Stimulated activated naive CD8-positive, alpha-beta T cell treated with anti-CD3 and anti-CD28 coated beads, Interleukin-15, Interleukin-2, amounts not matched to agents 100 U/mL and 50 U/mL, for 24 hours (primary cell): Measurements from ENCODE around the gene NEMF.
A peak's percentile ranks its signal among the peaks of the same experiment; 100 is the strongest.
"Not testable (repeated sequence)": the region's sequence is repeated elsewhere in the genome, so short reads cannot be mapped to it uniquely, and the experiment has no call there.

Source experiments
- ATAC-seq: fragments of 150-1000 bp; cut with Tn5 transposase; one replicate; pipeline ENCODE4 v1.10.0; 2021
- DNase-seq: peaks from one replicate; pipeline ENCODE4 v3.0.0; 2021

Gene NEMF, protein sequence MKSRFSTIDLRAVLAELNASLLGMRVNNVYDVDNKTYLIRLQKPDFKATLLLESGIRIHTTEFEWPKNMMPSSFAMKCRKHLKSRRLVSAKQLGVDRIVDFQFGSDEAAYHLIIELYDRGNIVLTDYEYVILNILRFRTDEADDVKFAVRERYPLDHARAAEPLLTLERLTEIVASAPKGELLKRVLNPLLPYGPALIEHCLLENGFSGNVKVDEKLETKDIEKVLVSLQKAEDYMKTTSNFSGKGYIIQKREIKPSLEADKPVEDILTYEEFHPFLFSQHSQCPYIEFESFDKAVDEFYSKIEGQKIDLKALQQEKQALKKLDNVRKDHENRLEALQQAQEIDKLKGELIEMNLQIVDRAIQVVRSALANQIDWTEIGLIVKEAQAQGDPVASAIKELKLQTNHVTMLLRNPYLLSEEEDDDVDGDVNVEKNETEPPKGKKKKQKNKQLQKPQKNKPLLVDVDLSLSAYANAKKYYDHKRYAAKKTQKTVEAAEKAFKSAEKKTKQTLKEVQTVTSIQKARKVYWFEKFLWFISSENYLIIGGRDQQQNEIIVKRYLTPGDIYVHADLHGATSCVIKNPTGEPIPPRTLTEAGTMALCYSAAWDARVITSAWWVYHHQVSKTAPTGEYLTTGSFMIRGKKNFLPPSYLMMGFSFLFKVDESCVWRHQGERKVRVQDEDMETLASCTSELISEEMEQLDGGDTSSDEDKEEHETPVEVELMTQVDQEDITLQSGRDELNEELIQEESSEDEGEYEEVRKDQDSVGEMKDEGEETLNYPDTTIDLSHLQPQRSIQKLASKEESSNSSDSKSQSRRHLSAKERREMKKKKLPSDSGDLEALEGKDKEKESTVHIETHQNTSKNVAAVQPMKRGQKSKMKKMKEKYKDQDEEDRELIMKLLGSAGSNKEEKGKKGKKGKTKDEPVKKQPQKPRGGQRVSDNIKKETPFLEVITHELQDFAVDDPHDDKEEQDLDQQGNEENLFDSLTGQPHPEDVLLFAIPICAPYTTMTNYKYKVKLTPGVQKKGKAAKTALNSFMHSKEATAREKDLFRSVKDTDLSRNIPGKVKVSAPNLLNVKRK

DNA sequence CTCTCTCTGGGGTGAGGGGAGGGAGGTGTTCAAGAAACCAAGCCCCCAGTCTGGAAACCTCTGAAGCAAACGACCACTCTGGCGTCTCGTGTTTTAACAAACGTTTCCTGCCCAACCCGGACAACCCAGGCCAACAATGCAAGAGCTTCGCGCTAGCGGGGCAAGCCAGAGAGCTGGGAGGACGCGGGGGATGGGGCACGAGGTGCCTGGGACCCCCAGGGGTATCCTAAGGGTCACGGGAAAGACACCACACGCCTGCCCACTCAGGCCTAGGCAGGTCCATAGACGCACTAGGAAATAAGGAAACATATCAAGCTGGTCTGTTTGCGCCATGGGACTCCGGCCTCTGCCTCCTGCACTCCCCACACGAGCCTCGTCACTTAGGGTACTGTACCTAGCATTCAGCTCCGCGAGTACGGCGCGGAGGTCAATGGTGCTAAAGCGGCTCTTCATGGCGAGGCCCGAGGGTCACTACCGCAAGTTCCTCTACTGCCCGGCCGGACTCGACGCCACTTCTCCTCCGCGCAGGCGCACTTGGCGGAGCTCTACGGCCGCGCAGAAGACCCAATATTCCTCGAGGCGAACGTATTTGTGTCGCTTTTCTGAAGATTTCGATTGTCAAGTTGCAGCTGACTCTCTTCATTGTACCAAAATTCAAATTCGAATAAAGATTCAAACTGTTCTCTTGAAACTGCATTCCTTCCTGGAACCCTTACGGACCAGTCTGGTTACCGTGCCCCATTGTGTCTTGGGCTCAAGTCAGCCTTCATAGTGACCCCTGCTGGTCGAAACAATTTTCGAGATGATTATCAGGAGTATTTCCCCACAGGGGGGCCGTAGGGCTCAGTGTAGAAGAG is at the start of gene NEMF:
Gene NEMF, minus strand, starts transcription at position 488 of the 857 bp plus-strand sequence. Its CDS starts 35 bp downstream, at position 453.
- peak; percentile 89 for DNase-seq
- ATAC-seq, result peak; percentile 84

DNA sequence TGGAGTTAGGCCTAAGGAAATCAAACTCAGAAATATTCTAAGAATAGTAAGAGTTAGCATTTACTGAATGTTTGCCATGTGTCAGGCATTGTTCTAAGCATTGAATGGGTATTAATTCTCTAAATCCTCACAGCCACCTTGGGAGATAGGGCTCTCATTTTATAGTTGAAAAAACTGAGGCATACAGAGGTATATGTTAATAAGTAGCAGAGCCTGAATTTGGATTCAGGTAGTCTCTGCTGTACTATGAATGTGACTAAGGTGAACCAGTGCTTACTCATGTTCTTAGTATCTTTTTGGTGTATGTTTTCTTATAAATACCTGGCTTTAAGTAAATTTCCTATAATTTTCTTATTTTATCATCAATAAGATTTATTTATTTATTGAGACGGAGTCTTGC is 48.4 kb upstream of the NEMF start:
- ATAC-seq, result no peak
- DNase-seq, result no peak

DNA sequence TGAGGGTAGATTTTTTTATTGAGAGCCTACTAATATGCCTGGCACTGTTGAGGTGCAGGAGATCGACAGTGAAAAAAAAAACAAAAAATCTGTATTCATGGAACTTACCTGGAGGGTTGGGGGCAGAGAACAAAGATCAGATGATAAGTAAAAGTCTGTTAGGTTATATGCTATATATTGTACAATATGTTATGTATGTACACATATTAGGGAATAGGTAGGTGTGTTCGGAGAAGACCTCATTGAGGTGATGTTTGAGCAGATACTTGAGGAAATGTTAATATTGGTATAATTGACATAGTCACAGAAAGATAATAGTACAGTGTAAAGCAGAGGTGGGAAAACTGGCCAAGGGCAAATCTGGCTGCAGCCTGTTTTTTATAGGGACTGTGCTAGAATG is 45.9 kb upstream of the NEMF start:
- ATAC-seq (no peak), DNase-seq (no peak)

DNA sequence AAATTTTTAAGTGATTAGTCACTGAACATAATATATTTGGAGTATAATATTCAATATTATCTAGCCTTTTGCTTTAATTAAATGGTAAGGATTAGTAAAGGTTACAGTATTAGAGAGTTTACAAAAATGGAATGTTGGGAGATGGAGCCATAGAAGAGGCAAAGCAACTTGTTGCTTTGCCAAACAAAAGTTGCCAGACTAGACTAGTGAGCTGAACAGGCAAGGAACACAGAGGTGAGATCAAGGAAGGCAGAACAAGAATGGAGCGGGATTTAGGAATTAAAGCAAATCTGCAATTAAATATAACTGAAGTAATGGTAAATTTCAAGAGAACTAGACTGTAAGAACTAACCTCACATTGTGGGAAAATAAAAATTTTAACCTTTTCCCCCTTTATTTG is 45.4 kb upstream of the NEMF start:
- no peak for DNase-seq
- ATAC-seq, result no peak

DNA sequence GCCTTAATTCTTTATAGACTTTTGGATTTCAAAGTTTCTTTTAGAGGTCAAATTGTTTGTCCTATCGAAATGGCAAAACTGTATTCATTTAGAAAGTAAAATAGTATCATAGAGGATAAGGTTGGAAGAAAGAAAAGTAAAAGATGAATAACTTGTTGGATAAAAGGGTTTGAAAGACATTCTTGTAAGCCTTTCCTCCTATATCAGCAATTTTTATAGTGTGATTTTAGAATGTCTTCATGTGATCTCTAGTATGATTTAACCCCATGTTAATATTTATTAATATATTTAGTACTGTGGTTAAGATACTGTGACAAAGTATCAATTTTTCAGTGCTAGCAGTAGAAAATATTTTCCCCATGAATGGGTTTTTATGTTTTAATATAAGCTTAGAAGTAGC is 44.8 kb upstream of the NEMF start:
- ATAC-seq (no peak), DNase-seq (no peak)

DNA sequence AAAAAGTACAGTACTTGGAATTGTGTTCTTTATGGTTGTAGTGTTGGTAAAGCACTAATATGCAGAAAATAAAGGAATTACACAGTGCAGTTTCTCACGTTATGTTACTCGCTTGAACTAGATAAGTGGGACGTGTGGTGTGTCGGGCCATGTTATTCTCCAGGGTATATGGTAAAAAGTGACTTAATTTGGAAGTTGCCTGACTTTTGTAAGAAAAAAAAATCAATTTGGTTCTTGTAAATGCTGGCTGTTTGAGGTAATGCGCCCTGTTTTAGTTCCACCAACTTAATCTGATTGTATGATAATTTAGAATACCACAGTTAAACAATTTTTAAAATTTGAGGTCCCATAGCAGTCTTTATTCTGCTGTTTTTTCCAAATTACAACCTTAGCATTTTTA is 44.4 kb upstream of the NEMF start:
- no peak for ATAC-seq
- no peak for DNase-seq

DNA sequence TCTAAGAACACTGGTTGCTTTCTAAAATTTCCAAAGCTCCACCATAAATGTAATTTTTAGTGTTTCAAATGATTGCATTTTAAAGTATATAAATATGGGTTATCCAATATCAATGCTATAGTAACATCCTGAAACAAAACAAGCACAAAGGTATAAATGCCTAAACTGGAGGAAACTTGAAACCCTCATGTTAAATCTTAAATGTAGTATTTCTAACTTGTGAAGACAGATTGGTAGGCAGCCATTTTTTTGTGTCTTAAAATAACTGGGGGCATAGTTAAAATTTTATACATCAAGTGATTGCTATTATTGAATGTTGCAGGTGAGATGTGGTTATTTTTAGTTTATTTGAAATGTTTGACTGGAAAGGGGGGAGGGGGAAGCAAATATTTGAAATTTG is 43.7 kb upstream of the NEMF start:
- not testable (repeated sequence) for ATAC-seq, DNase-seq

DNA sequence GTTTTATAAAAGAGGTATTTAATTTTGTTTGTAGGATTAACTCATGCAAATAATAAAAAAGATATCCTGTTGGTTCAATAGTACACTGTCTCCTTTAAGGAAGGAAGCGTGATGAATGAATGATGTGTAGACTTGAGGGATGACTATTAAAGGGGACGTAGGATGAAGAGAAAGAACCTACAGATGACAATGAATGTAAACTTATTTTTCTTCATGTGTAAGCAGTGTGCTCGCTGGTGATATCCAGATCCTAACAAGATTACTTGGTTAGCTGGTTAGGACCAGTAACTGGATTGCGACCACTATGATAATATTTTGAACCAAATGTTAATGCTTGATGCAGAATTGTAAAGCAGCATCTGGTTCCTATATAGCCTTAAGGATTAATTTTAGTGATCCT is 42.9 kb upstream of the NEMF start:
- no peak for ATAC-seq

DNA sequence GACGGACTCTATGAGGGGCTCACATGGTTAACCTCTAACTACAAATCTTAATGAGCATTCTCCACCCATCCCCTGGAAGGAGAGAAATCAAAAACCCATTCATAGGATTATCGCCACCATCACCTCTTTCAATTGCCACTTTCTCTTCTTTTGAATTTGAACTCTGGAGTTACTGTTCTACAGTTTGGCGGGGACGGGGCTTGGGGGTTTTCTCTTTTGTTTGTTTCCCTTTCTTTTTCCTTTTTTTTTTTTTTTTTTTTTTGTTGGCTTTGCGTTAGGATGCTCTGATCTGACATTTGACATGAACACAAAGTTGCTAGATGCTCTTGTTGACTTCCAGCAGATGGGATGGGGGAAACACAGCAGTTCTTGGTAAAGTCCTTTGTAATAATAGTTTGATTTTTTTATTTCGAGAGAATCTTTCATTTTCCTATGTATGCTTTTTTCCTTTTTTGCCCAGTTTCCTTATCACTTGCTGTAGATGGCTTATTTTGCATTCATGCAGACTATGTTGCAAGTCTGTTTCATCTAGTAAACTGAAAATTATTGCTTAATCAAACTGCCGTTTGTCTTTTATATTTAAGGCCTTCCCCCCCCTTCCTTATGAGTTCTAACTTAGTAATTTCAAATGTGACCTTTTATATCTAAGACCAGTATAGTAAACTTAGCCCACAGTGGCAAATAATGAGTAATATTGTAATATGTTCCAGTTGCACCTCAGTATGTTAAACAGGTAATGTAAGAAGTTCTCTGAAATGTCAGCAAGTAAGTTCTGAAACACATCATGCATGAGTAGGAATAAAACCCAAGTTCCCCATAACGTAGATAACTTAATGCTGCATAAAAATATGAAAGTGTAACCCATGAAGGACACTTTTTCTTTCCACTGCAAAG is 41.9 kb upstream of the NEMF start:
- DNase-seq, result not testable (repeated sequence)
- ATAC-seq, result peak; percentile 34

More for the DNA sequence above, 42.9 kb upstream of the NEMF start:
- no peak for DNase-seq

DNA sequence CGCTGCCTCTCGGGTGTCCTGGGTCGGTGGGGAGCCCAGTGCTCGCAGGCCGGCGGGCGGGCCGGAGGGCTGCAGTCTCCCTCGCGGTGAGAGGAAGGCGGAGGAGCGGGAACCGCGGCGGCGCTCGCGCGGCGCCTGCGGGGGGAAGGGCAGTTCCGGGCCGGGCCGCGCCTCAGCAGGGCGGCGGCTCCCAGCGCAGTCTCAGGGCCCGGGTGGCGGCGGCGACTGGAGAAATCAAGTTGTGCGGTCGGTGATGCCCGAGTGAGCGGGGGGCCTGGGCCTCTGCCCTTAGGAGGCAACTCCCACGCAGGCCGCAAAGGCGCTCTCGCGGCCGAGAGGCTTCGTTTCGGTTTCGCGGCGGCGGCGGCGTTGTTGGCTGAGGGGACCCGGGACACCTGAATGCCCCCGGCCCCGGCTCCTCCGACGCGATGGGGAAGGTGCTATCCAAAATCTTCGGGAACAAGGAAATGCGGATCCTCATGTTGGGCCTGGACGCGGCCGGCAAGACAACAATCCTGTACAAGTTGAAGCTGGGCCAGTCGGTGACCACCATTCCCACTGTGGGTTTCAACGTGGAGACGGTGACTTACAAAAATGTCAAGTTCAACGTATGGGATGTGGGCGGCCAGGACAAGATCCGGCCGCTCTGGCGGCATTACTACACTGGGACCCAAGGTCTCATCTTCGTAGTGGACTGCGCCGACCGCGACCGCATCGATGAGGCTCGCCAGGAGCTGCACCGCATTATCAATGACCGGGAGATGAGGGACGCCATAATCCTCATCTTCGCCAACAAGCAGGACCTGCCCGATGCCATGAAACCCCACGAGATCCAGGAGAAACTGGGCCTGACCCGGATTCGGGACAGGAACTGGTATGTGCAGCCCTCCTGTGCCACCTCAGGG is 41.0 kb upstream of the NEMF start:
- DNase-seq (peak; percentile 95), ATAC-seq (peak; percentile 67)

DNA sequence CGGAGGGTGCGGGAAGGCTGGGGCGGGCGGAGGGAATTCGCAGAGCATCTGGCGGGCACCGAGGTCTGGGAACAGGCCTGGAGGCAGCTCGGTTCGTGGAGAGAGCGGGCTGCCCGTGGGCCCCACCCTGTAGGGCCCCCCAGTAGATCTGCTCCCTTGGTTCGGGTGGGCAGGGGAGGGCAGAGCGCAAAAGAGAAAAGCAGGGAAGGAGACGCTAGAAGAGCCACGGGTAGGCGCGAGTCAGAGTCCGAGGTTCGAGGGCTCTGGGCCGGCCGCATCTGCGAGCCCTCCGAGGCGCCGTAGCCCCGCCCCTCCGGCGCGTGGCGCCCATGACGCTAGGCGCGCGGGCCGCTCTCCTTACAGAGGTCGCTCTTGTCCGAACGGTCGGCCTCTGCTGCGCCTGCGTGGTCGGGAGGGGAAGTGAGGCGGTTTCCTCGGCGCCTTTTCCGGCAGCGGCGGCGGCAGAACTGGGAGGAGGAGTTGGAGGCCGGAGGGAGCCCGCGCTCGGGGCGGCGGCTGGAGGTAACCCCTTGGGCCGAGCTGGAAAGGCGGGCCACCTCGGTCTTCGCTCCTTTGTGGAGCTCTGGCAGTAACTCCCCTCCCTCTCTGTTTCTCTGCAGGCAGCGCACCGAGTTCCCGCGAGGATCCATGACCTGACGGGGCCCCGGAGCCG is 40.2 kb upstream of the NEMF start, which contains the start of gene ARF6:
Gene ARF6, plus strand, starts transcription at position 447 of the 673 bp plus-strand sequence. CDS start 655 bp downstream, outside the sequence.
- DNase-seq, result peak; percentile 98
- ATAC-seq, result peak; percentile 82

DNA sequence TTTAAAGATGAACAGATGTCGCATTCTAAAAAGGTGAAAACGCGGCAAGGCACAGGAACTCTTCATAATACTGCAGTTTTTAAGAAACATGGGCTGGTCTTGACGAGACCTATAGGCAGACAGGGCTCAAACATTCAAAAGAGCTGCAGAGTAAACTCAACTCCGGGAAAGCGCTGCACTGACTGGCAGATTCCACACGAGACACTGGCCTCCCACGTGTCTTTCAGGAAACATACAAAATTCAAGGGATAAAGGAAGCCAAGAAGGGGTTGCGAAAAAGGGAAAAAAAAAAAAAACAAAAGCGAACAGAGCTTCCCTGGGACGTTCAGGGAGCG is 39.7 kb upstream of the NEMF start:
- no peak for ATAC-seq
- no peak for DNase-seq

DNA sequence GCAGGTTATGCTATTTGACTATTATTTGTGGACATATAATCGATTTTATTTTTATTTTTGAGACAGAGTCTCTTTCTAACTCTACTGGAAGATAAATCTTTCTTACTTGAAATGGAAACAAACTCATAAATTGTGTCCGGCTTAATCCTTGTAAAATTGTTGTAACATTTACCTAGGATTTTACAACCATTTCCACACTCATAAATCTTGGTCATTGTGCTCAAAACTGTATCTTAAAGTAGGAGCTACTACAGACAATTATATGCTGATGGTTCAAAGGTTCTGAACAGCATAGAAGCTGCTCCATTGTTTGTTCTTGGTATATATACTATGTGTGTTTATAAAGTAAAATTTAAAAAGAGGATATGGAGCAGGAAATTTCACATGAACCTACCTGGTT is 35.7 kb upstream of the NEMF start:
- DNase-seq (no peak), ATAC-seq (no peak)

DNA sequence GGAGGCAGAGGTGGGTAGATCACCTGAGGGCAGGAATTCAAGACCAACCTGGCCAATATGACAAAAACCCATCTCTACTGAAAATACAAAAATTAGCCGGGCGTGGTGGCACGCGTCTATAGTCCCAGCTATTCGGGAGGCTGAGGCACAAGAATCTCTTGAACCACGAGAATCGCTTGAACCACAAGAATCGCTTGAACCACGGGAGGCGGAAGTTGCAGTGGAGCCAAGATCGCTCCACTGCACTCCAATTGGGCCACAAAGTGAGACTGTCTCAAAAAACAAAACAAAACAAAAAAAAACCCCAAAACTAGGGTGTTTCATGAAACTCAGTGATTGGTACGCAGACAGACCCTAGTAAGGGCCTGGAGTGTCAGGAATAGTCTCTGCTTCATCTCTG is 33.9 kb upstream of the NEMF start:
- DNase-seq, result no peak
- ATAC-seq, result no peak

DNA sequence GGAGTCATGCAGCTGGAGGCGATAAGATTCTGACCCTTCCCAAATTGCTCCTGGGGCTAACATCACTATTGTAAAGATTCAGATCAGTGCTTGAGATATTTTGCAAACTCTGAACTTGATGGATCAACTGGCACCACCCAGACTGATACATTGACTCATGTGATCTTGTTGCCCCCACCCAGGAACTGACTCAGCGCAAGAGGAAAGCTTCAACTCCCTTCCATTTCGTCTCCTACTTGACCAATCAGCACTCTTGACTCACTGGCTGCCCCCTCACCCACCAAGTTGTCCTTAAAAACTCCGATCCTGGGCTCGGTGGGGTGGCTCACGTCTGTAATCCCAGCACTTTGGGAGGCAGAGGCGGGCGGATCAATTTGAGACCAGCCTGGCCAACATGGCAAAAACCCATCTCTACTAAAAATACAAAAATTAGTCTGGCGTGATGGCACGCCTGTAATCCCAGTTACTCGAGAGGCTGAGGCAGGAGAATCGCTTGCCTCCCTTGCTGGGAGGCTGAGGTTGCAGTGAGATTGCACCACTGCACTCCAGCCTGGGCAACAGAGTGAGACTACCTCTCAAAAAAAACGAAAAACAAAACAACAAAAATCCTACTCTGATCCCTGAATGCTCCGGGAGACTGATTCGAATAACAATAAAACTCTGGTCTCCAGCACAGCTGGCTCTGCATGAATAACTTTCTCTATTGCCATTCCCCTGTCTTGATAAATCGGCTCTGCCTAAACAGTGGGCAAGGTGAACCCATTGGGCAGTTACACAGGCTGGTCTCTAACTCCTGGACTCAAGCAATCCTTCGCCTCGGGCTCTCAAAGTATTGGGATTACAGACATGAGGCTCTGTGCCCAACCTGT is 30.5 kb upstream of the NEMF start:
- no peak for DNase-seq

DNA sequence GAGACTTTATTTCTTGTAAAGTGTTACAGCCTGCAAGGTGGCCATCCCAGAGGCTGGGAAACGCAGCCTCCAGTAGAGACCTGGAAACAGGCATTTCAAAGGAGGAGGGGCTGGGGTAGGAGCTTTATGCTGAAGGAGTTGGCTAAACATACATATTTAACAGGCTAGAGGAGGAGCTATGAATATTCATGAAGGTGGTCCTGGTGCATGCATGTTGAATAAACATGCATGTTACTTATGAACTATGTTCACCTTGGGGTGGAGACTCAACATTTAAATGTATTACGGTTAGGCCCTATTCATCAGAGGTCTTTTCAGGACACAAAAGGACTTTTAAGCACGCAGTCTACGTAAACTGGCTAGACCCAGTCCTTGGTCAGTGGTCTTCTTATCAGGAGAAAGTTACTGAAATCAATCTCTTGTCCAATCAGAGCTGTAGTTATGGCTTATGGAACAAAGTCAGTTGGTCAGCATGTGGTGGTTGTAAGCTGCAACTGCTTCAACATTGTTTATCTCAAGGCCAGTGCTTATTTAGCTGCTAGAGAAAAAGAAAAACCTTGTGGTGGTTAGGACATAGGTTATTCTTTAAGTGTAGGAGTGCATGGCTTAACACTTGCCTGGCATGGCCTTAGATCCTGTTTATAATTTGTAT is 28.9 kb upstream of the NEMF start:
- ATAC-seq, result no peak
- DNase-seq, result no peak

More for the DNA sequence above, 30.5 kb upstream of the NEMF start:
- no peak for ATAC-seq

DNA sequence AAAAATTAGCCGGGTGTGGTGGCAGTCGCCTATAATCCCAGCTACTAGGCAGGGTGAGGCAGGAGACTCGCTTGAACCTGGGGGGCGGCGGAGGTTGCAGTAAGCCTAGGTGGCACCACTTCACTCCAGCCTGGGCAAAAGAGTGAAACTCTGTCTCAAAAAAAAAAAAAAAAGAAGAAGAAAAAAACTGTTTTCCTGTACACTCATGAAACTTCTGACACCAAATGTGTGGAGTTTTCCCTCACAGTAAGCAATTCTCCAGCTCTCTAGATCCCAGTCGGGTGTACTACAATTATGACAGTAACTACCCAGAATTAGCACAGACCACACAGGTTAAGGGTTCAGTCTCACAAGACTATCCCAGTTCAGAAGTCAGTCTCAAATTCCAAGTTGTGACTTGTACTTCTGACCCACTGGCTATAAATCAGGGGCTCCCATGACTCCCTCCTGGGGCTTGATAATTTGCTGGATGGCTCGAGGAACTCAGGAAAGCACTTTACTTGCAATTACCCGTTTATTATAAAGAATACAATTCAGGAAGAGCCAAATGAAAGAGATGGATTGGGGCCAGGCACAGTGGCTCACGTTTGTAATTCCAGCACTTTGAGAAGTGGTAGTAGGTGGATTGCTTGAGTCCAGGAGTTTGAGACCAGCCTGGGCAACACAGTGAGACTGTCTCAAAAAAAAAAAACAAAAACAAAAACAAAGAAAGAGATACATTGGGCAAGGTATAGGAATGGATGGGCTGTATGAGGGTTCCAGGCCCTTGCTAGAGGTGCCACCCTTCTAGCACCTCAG is 27.9 kb upstream of the NEMF start:
- DNase-seq (no peak), ATAC-seq (peak; percentile 25)
